Tibial nerve (tissue), 4 donors: Measurements from ENCODE around the gene CCL20.

ENCODE experiments used
- CTCF ChIP-seq, 5 experiments: fragments of 200-600 bp in 3 of 5; fragments of 450-650 bp in 2 of 5; sonication (generic) in 3 of 5; IDR thresholded peaks; one replicate each; pipeline ENCODE4 v1.5.1; 2016 to 2019; ENCODE audit warnings: antibody characterized with exemption in 5 of 5, mild to moderate bottlenecking in 3 of 5, moderate library complexity in 2 of 5
- EP300 ChIP-seq, 2 donors: sonication (generic); formaldehyde crosslinking; IDR thresholded peaks; one replicate each; pipeline ENCODE4 v1.6.1; 2017; ENCODE audit warnings: antibody characterized with exemption in 2 of 2, mild to moderate bottlenecking in 1 of 2
- POLR2A ChIP-seq, 2 donors: fragments of 450-650 bp; IDR thresholded peaks; one replicate each; pipeline ENCODE4 v1.6.1; 2017; ENCODE audit warnings: antibody characterized with exemption in 2 of 2, mild to moderate bottlenecking in 2 of 2, moderate library complexity in 2 of 2

- no peak for TF ChIP-seq EP300 (IDR thresholded peaks at IDR 0.05)
- no peak for TF ChIP-seq CTCF (IDR thresholded peaks at IDR 0.05)
- TF ChIP-seq POLR2A (IDR thresholded peaks at IDR 0.05), result no peak
Observed at GRCh38 chr2:227861011-227861410, 47.4 kb downstream of the CCL20 start.
